T47D (cell line): ENCODE results near the gene SMYD3.
"Not testable (repeated sequence)": the region's sequence is repeated elsewhere in the genome, so short reads cannot be mapped to it uniquely, and the experiment has no call there.

ENCODE experiments used
- DNase-seq, 2 experiments: peaks; one replicate each; pipeline versions ENCODE4 v3.0.0 to v3.0.0-alpha.2; 2011 to 2012; ENCODE audit warnings: low read depth in 1 of 2, low spot score in 1 of 2
- JUND ChIP-seq: IDR thresholded peaks from 2 replicates; pipeline ENCODE4 v1.6.1; 2012; ENCODE audit warnings: low read depth
- in situ Hi-C: cut with HindIII; loops from 2 replicates; pipeline ENCODE4 v1.10.0; 2016; ENCODE audit warnings: low sequenced_read_pairs, low pct_unique_long_range_greater_than_20kb

The SMYD3 gene

DNA sequence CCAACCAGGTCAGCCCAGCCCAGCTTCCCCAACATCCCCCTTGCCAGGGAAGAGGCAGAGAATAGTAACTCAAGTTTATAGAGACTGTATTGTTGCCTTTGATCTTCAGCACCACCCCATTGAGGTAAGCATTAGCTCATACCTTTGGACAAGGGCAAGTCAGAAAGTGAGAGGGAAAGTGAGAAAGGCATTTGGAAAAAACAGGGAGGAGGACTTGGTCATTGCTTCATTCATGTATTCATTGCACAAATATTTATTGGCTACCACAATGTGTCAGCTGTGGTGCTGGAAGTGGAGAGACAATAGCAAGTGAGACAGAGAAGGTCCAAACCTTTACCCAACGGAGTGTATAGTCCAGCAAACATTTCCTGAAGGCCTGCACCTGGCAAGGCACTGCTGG is 791.1 kb downstream of the SMYD3 start:
- in situ Hi-C loops: no loop called here
- DNase-seq: peak in 1 of 2 experiments; percentile 22
- TF ChIP-seq JUND: no peak

DNA sequence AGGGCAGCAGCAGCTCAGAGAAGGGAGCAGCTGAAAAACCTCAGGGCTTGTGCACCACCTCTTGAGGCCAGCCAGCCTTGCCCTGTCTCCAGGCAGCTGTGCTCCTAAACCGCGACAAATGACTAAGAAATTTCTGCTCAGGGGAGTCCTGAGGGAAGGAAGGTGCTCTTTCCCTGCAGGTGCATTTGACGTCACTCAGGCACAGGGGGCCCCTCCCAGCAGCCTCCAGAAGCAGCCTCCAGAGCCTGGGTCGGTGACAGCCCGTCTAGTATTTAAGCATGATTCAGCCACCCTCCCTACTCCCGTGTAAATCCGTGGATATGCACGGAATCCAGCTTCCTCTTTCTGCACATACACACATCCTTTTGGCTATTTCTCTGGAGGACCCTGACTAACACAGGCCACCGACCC is 791.8 kb downstream of the SMYD3 start:
- TF ChIP-seq JUND: no peak
- no peak for DNase-seq
- in situ Hi-C loops: no loop called here

DNA sequence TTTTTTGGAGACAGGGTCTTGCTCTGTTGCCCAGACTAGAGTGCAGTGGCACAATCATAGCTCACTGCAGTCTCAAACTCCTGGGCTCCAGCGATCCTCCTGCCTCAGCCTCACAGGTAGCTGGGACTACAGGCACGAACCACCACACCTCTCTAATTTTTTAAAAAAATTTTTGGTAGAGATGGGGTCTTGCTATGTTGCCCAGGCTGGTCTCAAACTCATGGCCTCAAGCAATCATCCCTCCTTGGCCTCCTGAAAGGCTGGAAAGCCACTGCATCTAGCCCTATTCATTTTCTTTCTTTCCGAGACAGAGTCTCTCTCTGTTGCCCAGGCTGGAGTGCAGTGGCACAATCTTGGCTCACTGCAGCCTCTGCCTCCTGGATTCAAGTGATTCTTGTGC is 793.1 kb downstream of the SMYD3 start:
- in situ Hi-C loops, DNase-seq: not testable (repeated sequence)

DNA sequence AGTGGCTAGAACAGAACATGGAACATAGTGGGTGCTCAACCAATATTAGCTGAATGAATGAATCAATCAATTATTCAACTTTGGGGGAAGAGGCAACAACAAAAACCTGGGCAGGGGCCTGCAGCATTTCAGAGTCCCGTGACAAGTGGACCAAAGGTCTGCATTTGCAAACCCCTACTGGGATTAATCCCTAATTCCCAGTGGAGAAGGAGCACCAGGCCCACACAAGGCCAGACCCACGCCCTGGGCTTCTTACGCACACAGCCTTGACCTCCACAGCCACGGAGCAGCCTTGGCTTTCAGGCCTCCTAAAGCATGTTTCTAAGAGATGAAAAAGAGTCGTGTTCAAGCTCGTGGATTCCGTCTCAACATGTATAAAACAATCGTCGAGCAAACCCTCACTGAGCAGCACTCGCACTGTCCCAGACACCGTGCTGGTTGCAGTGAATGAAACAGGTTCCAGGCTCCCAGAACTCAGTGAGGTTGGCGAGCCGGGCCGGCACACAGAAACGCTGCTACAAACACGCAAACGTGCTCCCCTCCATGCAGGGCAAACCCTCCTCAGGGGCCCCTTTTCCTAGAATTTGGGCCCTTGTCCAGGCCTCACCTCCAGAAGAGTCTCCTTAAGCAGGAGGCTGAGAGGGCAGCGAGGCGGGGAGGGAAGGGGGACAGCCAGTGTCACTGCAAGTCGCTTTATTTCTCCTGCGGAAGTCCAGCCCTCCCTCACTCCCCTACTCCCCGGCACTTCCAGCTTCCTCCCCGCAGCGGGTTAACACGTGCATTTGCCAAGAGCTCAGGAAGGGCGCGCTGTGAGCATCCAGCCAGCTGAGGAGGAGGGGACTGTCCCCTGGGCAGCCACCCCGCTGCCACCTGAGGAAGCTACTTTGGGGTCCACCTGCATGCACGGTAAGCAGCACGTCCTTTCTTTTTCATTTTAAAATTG is 795.8 kb downstream of the SMYD3 start:
- DNase-seq: no peak
- TF ChIP-seq JUND: no peak
- in situ Hi-C loops: no loop called here

DNA sequence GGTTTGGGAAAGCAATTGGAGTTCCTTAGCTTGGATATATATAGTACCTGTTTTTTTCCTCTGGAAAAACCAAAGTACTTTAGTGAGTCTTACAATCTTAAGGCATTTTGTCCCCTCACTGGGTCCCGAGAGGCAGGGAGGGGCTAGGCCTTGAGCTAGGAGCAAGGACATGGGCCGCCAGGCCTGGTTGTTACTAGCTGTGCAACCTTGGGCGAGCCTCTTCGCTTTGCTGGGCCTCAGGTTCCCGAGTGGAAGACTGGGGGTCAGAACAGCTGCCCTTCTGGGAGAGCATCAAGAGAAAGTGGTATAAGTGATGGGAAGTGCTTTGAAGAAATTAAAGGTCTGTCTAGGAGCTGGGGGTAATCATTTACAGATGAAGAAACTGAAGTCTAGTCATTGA is 799.1 kb downstream of the SMYD3 start:
- no peak for TF ChIP-seq JUND
- in situ Hi-C loops: no loop called here
- DNase-seq: no peak

DNA sequence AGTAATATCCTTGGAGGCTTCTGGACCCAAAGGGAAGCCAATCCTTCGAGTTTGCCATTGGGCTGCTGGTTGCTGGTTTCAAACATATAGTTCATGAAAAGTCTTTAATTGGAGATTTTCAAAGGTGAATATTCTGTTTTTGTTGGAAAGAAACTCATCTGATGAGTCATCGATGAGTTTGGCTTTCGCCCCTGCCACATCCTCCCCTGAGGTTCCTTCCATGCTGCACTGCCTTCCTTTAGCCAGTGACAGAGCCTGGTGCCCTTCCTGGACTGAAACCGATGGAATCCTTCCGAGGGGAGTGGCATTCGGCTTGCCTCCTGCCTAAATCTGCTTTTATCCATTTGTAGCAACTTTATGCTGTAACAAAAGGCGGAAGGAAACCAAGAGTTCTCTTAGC is 802.3 kb downstream of the SMYD3 start:
- no peak for DNase-seq
- in situ Hi-C loops: no loop called here
- TF ChIP-seq JUND: no peak

DNA sequence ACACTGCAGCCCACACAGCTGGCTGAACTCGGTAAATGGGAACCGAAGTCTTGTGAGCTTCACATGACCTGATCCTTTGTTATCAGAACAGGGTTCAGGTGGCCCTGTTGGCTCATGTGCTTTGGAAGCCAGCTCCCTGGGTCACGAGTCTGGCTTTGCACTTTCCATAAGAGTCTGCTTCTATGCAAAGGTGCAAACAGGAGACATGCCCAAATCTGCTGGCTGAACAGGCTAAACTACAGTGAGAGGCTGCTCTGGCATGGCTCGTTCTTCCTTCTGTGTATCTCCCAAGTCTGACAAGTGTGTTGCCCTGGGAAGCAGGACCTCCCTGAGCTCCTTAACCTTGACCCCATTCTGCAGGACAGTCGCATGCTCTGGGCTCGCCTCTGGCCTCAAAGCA is 802.7 kb downstream of the SMYD3 start:
- TF ChIP-seq JUND: no peak
- in situ Hi-C loops: no loop called here
- no peak for DNase-seq

DNA sequence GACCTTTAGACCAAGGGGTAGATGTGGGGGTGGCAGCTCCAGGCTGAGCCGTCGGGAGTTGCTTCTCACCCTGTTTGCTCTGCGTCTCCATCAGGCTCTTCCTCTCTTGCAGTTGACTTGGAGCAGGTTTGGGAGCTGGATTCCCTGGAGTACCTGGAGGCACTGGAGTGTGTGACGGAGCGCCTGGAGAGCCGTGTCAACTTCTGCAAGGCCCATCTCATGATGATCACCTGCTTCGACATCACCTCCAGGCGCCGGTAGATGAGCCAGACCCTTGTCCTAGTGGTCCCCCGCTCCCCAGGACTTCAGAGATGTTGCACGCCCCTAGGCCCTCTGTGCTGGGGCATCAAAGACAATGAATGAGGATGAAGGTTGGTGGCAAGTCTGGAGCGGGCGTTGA is 804.7 kb downstream of the SMYD3 start:
- in situ Hi-C loops: no loop called here
- TF ChIP-seq JUND: no peak
- no peak for DNase-seq

DNA sequence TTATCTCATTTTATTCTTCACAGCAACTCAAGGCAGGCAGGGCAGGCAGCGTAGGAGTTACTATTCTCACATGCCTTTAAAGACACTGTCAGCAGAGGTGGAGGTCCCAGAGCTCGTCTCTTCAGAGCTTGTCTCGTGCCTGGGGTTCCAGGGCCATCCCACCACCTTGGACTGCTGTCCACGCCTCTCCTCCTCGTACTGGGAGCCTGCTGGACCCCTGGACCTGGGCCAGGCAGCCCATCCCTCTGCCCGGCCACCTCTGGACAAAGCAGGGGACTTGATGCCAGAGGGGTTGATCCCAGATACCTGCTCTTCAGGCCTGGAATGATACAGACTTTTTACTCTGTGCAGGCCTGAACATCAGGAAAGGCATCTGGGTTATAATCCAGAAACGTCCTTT is 805.4 kb downstream of the SMYD3 start:
- in situ Hi-C loops: no loop called here
- TF ChIP-seq JUND: no peak
- no peak for DNase-seq

DNA sequence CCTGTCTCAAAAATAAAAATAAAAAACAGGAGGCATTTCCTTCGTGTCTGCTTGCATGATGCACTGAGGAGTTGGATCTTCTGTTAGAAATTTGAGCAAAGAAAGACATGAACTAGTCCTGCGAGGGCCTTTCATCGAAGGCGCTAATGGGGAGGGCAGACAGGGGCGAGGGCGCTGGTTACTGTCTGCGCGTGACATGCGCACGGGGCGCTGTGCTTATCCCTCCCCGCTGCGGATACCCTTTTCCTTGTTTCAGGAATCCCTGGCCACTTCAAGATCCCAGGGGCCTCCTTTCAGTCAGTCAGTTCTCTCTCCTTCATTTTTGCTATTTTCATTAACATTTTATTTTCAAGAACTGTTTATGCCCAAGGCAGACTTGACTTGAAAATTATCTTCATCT is 806.4 kb downstream of the SMYD3 start:
- DNase-seq: no peak
- in situ Hi-C loops: no loop called here
- TF ChIP-seq JUND: no peak
